ENCODE data around the gene CD59.

GRCh38 chr11:33721426-33721825, 14.8 kb downstream of the CD59 start:
- TF ChIP-seq CTCF (IDR thresholded peaks at IDR 0.05) (no peak), POLR2A (IDR thresholded peaks at IDR 0.05) (no peak)
